Astrocyte (in vitro differentiated cells and primary cell): ENCODE results near the gene NOPCHAP1. TPM values are rescaled to one million over a fixed set of nuclear protein-coding genes. Genes with fewer than 3 reads are reported as not detected.
"Not testable (repeated sequence)": the region's sequence is repeated elsewhere in the genome, so short reads cannot be mapped to it uniquely, and the experiment has no call there.

ENCODE experiments used
- DNase-seq: peaks from one replicate; pipeline ENCODE4 v3.0.0-alpha.2; 2010; ENCODE audit warnings: low read depth
- FAIRE-seq: peaks from 2 replicates; lab custom pipeline; 2011; peaks lifted over from hg19 to GRCh38; lab: Jason Lieb, UNC
- H2AFZ ChIP-seq: 2 replicates; pipeline ENCODE4 v1.6.0; 2012; ENCODE audit warnings: low read depth, low read length, inconsistent platforms
- H3K27ac ChIP-seq: 2 replicates; pipeline ENCODE4 v1.5.1; 2011; ENCODE audit warnings: low read depth, low read length, inconsistent platforms
- H3K27me3 ChIP-seq: 2 replicates; pipeline ENCODE4 v1.6.0; 2011; ENCODE audit warnings: low read length, inconsistent platforms; ENCODE audit not compliant: insufficient read depth
- H3K36me3 ChIP-seq: 2 replicates; pipeline ENCODE4 v1.5.1; 2011; ENCODE audit warnings: low read length, inconsistent platforms; ENCODE audit not compliant: insufficient read depth
- H3K4me1 ChIP-seq: 2 replicates; pipeline ENCODE4 v1.5.1; 2011; ENCODE audit warnings: low read length, inconsistent platforms; ENCODE audit not compliant: insufficient read depth
- H3K4me2 ChIP-seq: 2 replicates; pipeline ENCODE4 v1.6.0; 2012; ENCODE audit warnings: low read length, inconsistent platforms
- H3K4me3 ChIP-seq: 2 replicates; pipeline ENCODE4 v1.5.1; 2011; ENCODE audit warnings: low read depth, mild to moderate bottlenecking, low read length, inconsistent platforms; ENCODE audit not compliant: insufficient read depth
- H3K79me2 ChIP-seq: 2 replicates; pipeline ENCODE4 v1.6.0; 2012; ENCODE audit warnings: mild to moderate bottlenecking, low read length, inconsistent platforms; ENCODE audit not compliant: insufficient read depth
- H3K9ac ChIP-seq: 2 replicates; pipeline ENCODE4 v1.6.0; 2012; ENCODE audit warnings: mild to moderate bottlenecking, low read length, inconsistent platforms
- H3K9me3 ChIP-seq: 2 replicates; pipeline ENCODE4 v1.5.1; 2012; ENCODE audit warnings: low read depth, mild to moderate bottlenecking, low read length, inconsistent platforms; ENCODE audit not compliant: insufficient read depth
- H4K20me1 ChIP-seq: 2 replicates; pipeline ENCODE4 v1.6.0; 2012; ENCODE audit warnings: low read length, inconsistent platforms; ENCODE audit not compliant: insufficient read depth
- H3K27ac Mint-ChIP-seq: one replicate; pipeline ENCODE4 v1.8.0; 2021; ENCODE audit warnings: mild to moderate bottlenecking, mixed read lengths; ENCODE audit not compliant: unreplicated experiment
- H3K27me3 Mint-ChIP-seq: one replicate; pipeline ENCODE4 v1.8.0; 2021; ENCODE audit warnings: low read depth, mixed read lengths; ENCODE audit not compliant: unreplicated experiment
- H3K36me3 Mint-ChIP-seq: one replicate; pipeline ENCODE4 v1.8.0; 2021; ENCODE audit warnings: low read depth, mixed read lengths; ENCODE audit not compliant: unreplicated experiment
- H3K4me1 Mint-ChIP-seq: one replicate; pipeline ENCODE4 v1.8.0; 2021; ENCODE audit warnings: low read depth, mixed read lengths; ENCODE audit not compliant: unreplicated experiment
- H3K4me3 Mint-ChIP-seq: one replicate; pipeline ENCODE4 v1.8.0; 2021; ENCODE audit warnings: mild to moderate bottlenecking, moderate library complexity, mixed read lengths; ENCODE audit not compliant: unreplicated experiment
- H3K9me3 Mint-ChIP-seq: one replicate; pipeline ENCODE4 v1.8.0; 2021; ENCODE audit warnings: mild to moderate bottlenecking, mixed read lengths; ENCODE audit not compliant: unreplicated experiment
- EZH2 ChIP-seq: IDR thresholded peaks from 2 replicates; pipeline ENCODE4 v1.6.1; 2012; ENCODE audit warnings: mild to moderate bottlenecking, low read length, inconsistent platforms; ENCODE audit not compliant: insufficient read depth
- total RNA-seq: library from RNA; stranded (reverse); gene quantifications from 2 replicates; pipeline ENCODE4 v1.2.1, GENCODE V29; 2021
- TF ChIP-seq, protein P1 (sequence below): IDR thresholded peaks from 2 replicates; pipeline ENCODE4 v1.5.1; 2011; ENCODE audit warnings: low read depth, mild to moderate bottlenecking, inconsistent platforms, low read length, moderate library complexity; ENCODE audit not compliant: insufficient read depth

Gene NOPCHAP1
- total RNA-seq, 1 donor from 2014 or later: 26.8 TPM

DNA sequence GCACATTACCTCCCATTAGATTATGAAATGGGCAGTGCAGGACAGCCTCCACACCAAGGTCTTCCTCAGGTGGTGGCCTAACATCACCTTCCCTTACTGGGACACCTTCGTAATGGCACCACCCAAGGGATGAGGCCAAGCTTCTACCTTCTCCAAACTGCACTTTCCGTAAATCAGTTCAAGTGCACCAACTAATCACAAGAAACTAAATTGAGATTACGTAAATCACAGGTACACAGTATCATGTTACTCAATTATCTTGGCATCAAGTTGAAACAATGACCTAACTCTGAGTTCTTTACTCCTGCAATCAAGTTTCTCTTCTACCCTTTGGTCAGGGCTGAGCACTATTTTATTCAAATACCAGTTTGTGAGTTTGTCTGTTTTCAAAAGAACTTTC, 41.9 kb upstream of the NOPCHAP1 start:
- H3K27me3 Mint-ChIP-seq: no peaks in the 10 kb centered on the region
- FAIRE-seq: no peak

GRCh38 chr12:104948716-104949115, 37.4 kb upstream of the NOPCHAP1 start:
- H3K4me3 ChIP-seq, H3K9ac ChIP-seq, H3K9me3 Mint-ChIP-seq, FAIRE-seq, H3K4me2 ChIP-seq, H3K36me3 Mint-ChIP-seq, H3K4me1 ChIP-seq, H3K27ac ChIP-seq, H3K9me3 ChIP-seq, H2AFZ ChIP-seq, H3K27ac Mint-ChIP-seq, H3K27me3 ChIP-seq, H3K36me3 ChIP-seq, H3K27me3 Mint-ChIP-seq, H3K79me2 ChIP-seq, H3K4me3 Mint-ChIP-seq, DNase-seq: not testable (repeated sequence)
- H4K20me1 ChIP-seq: peaks cover 22% of the 10 kb centered on the region
- peaks cover 11% of the 10 kb centered on the region for H3K4me1 Mint-ChIP-seq

More for the DNA sequence above, 41.9 kb upstream of the NOPCHAP1 start:
- DNase-seq: no peak
- Histone ChIP-seq H3K27ac (no peak overlapping the region), H3K4me1 (no peaks in the 10 kb centered on the region), H3K4me3 (no peak overlapping the region), H3K9me3 (peaks cover 3% of the 10 kb centered on the region), H3K79me2 (no peaks in the 10 kb centered on the region), H3K4me2 (no peak overlapping the region), H2AFZ (no peak overlapping the region), H3K27me3 (peaks cover 2% of the 10 kb centered on the region), H3K36me3 (no peaks in the 10 kb centered on the region), H3K9ac (no peak overlapping the region), H4K20me1 (peaks cover 4% of the 10 kb centered on the region)
- H3K4me3 Mint-ChIP-seq: no peak overlapping the region
- H3K36me3 Mint-ChIP-seq: peaks cover 2% of the 10 kb centered on the region
- peaks cover 12% of the 10 kb centered on the region for H3K9me3 Mint-ChIP-seq
- H3K27ac Mint-ChIP-seq: no peak overlapping the region
- H3K4me1 Mint-ChIP-seq: no peaks in the 10 kb centered on the region
- TF ChIP-seq EZH2: no peak
- TF ChIP-seq, protein P1, sequence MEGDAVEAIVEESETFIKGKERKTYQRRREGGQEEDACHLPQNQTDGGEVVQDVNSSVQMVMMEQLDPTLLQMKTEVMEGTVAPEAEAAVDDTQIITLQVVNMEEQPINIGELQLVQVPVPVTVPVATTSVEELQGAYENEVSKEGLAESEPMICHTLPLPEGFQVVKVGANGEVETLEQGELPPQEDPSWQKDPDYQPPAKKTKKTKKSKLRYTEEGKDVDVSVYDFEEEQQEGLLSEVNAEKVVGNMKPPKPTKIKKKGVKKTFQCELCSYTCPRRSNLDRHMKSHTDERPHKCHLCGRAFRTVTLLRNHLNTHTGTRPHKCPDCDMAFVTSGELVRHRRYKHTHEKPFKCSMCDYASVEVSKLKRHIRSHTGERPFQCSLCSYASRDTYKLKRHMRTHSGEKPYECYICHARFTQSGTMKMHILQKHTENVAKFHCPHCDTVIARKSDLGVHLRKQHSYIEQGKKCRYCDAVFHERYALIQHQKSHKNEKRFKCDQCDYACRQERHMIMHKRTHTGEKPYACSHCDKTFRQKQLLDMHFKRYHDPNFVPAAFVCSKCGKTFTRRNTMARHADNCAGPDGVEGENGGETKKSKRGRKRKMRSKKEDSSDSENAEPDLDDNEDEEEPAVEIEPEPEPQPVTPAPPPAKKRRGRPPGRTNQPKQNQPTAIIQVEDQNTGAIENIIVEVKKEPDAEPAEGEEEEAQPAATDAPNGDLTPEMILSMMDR: no peak

GRCh38 chr12:104951759-104952509, 34.2 kb upstream of the NOPCHAP1 start:
- Mint-ChIP-seq H3K27ac (no peak overlapping the region), H3K27me3 (no peaks in the 10 kb centered on the region), H3K4me3 (no peak overlapping the region), H3K4me1 (peaks cover 11% of the 10 kb centered on the region), H3K9me3 (no peaks in the 10 kb centered on the region), H3K36me3 (peaks cover 3% of the 10 kb centered on the region)
- Histone ChIP-seq H3K27ac (no peak overlapping the region), H4K20me1 (peaks cover 30% of the 10 kb centered on the region), H2AFZ (no peak overlapping the region), H3K27me3 (peaks cover 21% of the 10 kb centered on the region), H3K36me3 (no peaks in the 10 kb centered on the region), H3K9ac (no peak overlapping the region), H3K4me3 (no peak overlapping the region), H3K4me2 (no peak overlapping the region), H3K79me2 (no peaks in the 10 kb centered on the region), H3K9me3 (no peaks in the 10 kb centered on the region), H3K4me1 (peaks cover 6% of the 10 kb centered on the region)
- DNase-seq (peak; percentile 72), FAIRE-seq (no peak)
- no peak for TF ChIP-seq EZH2
- TF ChIP-seq, protein P1: no peak
